IMR-90 (cell line): ENCODE measurements around the gene TCEAL3. TPM values are rescaled to one million over a fixed set of nuclear protein-coding genes. Genes with fewer than 3 reads are reported as not detected.

Experiments used
- ATAC-seq: fragments of 200-7000 bp; cut with Tn5 transposase; 2 replicates; pipeline ENCODE4 v1.9.1; 2020; ENCODE audit warnings: low read depth, mild to moderate bottlenecking, moderate library complexity
- BruUV-seq: library from RNA; stranded (reverse); fragments of 400-500 nt; replicated peaks from 2 replicates; lab custom pipeline; 2021; lab: Mats Ljungman, UMichigan
- CTCF ChIA-PET: fragments of 300-600 bp; formaldehyde crosslinking; extraction: SDS; loops from one replicate; lab custom pipeline; 2021; ENCODE audit warnings: antibody characterized with exemption; lab: Yijun Ruan, JAX
- POLR2A ChIA-PET: fragments of 300-600 bp; sonication (Branson Sonifier 250); formaldehyde crosslinking; loops from one replicate; lab custom pipeline; 2022; ENCODE audit warnings: antibody characterized with exemption; ENCODE audit not compliant: unreplicated experiment; lab: Charles Lee
- DNase-seq: peaks from one replicate; pipeline ENCODE4 v3.0.0; 2013
- H2AFZ ChIP-seq: replicated peaks from 2 replicates; pipeline ENCODE3; 2013; ENCODE audit warnings: low read length, mild to moderate bottlenecking; ENCODE audit not compliant: poor library complexity
- H2AK5ac ChIP-seq: 2 replicates; pipeline ENCODE4 v1.6.1; 2013; ENCODE audit warnings: low read depth, low read length, inconsistent platforms
- H2AK9ac ChIP-seq: replicated peaks from 2 replicates; pipeline ENCODE3; 2013; ENCODE audit warnings: mild to moderate bottlenecking, low read depth, low read length, moderate library complexity; ENCODE audit not compliant: poor library complexity
- H2BK120ac ChIP-seq: 2 replicates; pipeline ENCODE4 v1.6.1; 2013; ENCODE audit warnings: low read depth, low read length, inconsistent platforms
- H2BK15ac ChIP-seq: 3 replicates; pipeline ENCODE4 v1.6.1; 2013; ENCODE audit warnings: low read depth, low read length, inconsistent platforms
- H2BK20ac ChIP-seq: 2 replicates; pipeline ENCODE4 v1.6.1; 2013; ENCODE audit warnings: low read depth, mild to moderate bottlenecking, inconsistent platforms, low read length, moderate library complexity
- H2BK5ac ChIP-seq: 2 replicates; pipeline ENCODE4 v1.6.1; 2013; ENCODE audit warnings: mild to moderate bottlenecking, low read depth, low read length, inconsistent platforms; ENCODE audit not compliant: poor library complexity, severe bottlenecking
- H3K14ac ChIP-seq: replicated peaks from 2 replicates; pipeline ENCODE4 v1.6.1; 2013; ENCODE audit warnings: low read depth, low read length, inconsistent platforms
- H3K18ac ChIP-seq: 2 replicates; pipeline ENCODE4 v1.6.1; 2013; ENCODE audit warnings: low read depth, low read length, control low read depth
- H3K23ac ChIP-seq: 2 replicates; pipeline ENCODE4 v1.6.1; 2013; ENCODE audit warnings: low read depth, low read length, inconsistent platforms
- H3K27ac ChIP-seq: 2 replicates; pipeline ENCODE4 v1.5.1; 2013; ENCODE audit warnings: mild to moderate bottlenecking, control low read depth, low read length; ENCODE audit not compliant: insufficient read depth
- H3K27me3 ChIP-seq: 2 replicates; pipeline ENCODE4 v1.6.1; 2013; ENCODE audit warnings: low read length; ENCODE audit not compliant: control insufficient read depth, insufficient read depth
- H3K36me3 ChIP-seq: 2 replicates; pipeline ENCODE4 v1.6.1; 2013; ENCODE audit warnings: low read length, mixed read lengths; ENCODE audit not compliant: control insufficient read depth, insufficient read depth
- H3K4ac ChIP-seq: 2 replicates; pipeline ENCODE4 v1.6.1; 2013; ENCODE audit warnings: low read depth, low read length, inconsistent platforms
- H3K4me1 ChIP-seq: 2 replicates; pipeline ENCODE4 v1.6.1; 2013; ENCODE audit warnings: low read length, mixed read lengths; ENCODE audit not compliant: control insufficient read depth, insufficient read depth
- H3K4me2 ChIP-seq: 2 replicates; pipeline ENCODE4 v1.6.1; 2013; ENCODE audit warnings: low read depth, mild to moderate bottlenecking, control low read depth, low read length, moderate library complexity
- H3K4me3 ChIP-seq: 2 replicates; pipeline ENCODE4 v1.5.1; 2013; ENCODE audit warnings: low read depth, mild to moderate bottlenecking, control low read depth, low read length, moderate library complexity; ENCODE audit not compliant: insufficient read depth
- H3K56ac ChIP-seq: 2 replicates; pipeline ENCODE4 v1.6.1; 2013; ENCODE audit warnings: low read length, inconsistent platforms; ENCODE audit not compliant: insufficient read depth; ENCODE audit errors: extremely low read depth
- H3K79me1 ChIP-seq, 2 experiments: 2 replicates each; pipeline ENCODE4 v1.6.1; 2013; ENCODE audit warnings: low read length in 2 of 2, inconsistent platforms in 1 of 2, low read depth in 1 of 2
- H3K9ac ChIP-seq: 2 replicates; pipeline ENCODE4 v1.6.1; 2013; ENCODE audit warnings: low read depth, low read length, control low read depth
- H3K9me1 ChIP-seq: 2 replicates; pipeline ENCODE4 v1.6.1; 2013; ENCODE audit warnings: low read length, inconsistent platforms; ENCODE audit not compliant: insufficient read depth
- H3K9me3 ChIP-seq: 2 replicates; pipeline ENCODE4 v1.6.1; 2013; ENCODE audit warnings: low read length; ENCODE audit not compliant: control insufficient read depth, insufficient read depth
- H4K20me1 ChIP-seq: 2 replicates; pipeline ENCODE4 v1.6.1; 2013; ENCODE audit warnings: low read length, inconsistent platforms; ENCODE audit not compliant: insufficient read depth
- H4K5ac ChIP-seq: 2 replicates; pipeline ENCODE4 v1.6.1; 2013; ENCODE audit warnings: mild to moderate bottlenecking, low read depth, low read length, control low read depth
- H4K8ac ChIP-seq, 2 experiments: 2 replicates each; pipeline ENCODE4 v1.6.1; 2013; ENCODE audit warnings: low read depth in 2 of 2, low read length in 2 of 2, control low read depth in 1 of 2, inconsistent platforms in 1 of 2
- H4K91ac ChIP-seq: 2 replicates; pipeline ENCODE4 v1.6.1; 2013; ENCODE audit warnings: low read depth, low read length, inconsistent platforms; ENCODE audit not compliant: insufficient read depth
- BHLHE40 ChIP-seq: fragments of 150-350 bp; IDR thresholded peaks from 2 replicates; pipeline ENCODE4 v1.6.1; 2016; ENCODE audit warnings: mild to moderate bottlenecking, low read depth, low read length
- CEBPB ChIP-seq: IDR thresholded peaks from 2 replicates; pipeline ENCODE4 v1.6.1; 2012; ENCODE audit warnings: low read depth, low read length, improper control_type of control experiment
- CHD1 ChIP-seq: IDR thresholded peaks from 2 replicates; pipeline ENCODE4 v1.6.1; 2012; ENCODE audit warnings: low read depth, low read length, improper control_type of control experiment
- CTCF ChIP-seq: conservative IDR thresholded peaks from 2 replicates; pipeline ENCODE4 v1.5.1; 2012; ENCODE audit warnings: mild to moderate bottlenecking, low read depth, low read length, improper control_type of control experiment
- ELK1 ChIP-seq: fragments of 150-350 bp; IDR thresholded peaks from 2 replicates; pipeline ENCODE4 v1.6.1; 2016; ENCODE audit warnings: low read depth, mild to moderate bottlenecking, low read length, moderate library complexity, borderline replicate concordance
- FOS ChIP-seq: fragments of 150-350 bp; IDR thresholded peaks from 2 replicates; pipeline ENCODE4 v1.6.1; 2016; ENCODE audit warnings: low read depth, low read length
- MAFK ChIP-seq: IDR thresholded peaks from 2 replicates; pipeline ENCODE4 v1.6.1; 2012; ENCODE audit warnings: low read depth, low read length, improper control_type of control experiment
- MAZ ChIP-seq: IDR thresholded peaks from 2 replicates; pipeline ENCODE4 v1.6.1; 2012; ENCODE audit warnings: low read depth, mild to moderate bottlenecking, low read length, improper control_type of control experiment, moderate library complexity, borderline replicate concordance
- MXI1 ChIP-seq: IDR thresholded peaks from 2 replicates; pipeline ENCODE4 v1.6.1; 2012; ENCODE audit warnings: low read depth, mild to moderate bottlenecking, low read length, moderate library complexity, borderline replicate concordance
- NFE2L2 ChIP-seq: fragments of 150-350 bp; IDR thresholded peaks from 2 replicates; pipeline ENCODE4 v1.6.1; 2016; ENCODE audit warnings: low read depth, mild to moderate bottlenecking, low read length
- POLR2A ChIP-seq: IDR thresholded peaks from 2 replicates; pipeline ENCODE4 v1.6.1; 2012; ENCODE audit warnings: mild to moderate bottlenecking, low read depth, low read length
- RAD21 ChIP-seq: IDR thresholded peaks from 2 replicates; pipeline ENCODE4 v1.6.1; 2012; ENCODE audit warnings: low read length, improper control_type of control experiment
- RCOR1 ChIP-seq: IDR thresholded peaks from 2 replicates; pipeline ENCODE4 v1.6.1; 2012; ENCODE audit warnings: mild to moderate bottlenecking, low read length, improper control_type of control experiment; ENCODE audit not compliant: insufficient replicate concordance
- RFX5 ChIP-seq: IDR thresholded peaks from 2 replicates; pipeline ENCODE4 v1.8.0; 2012; ENCODE audit warnings: low read depth, mild to moderate bottlenecking, low read length, moderate library complexity
- SMC3 ChIP-seq: fragments of 150-350 bp; IDR thresholded peaks from 2 replicates; pipeline ENCODE4 v1.6.1; 2016; ENCODE audit warnings: low read depth, mild to moderate bottlenecking, antibody characterized with exemption, low read length, moderate library complexity
- USF2 ChIP-seq: fragments of 150-350 bp; IDR thresholded peaks from 2 replicates; pipeline ENCODE4 v1.6.1; 2017; ENCODE audit warnings: mild to moderate bottlenecking, antibody characterized with exemption, low read length, low read depth
- WGBS, 2 experiments: methylation state at CpG; one replicate each; pipeline versions ENCODE4 v1.1.5 to v1.1.7; 2013; ENCODE audit warnings: missing lambda C conversion rate in 2 of 2; ENCODE audit not compliant: insufficient read length in 1 of 2; ENCODE audit errors: extremely low coverage in 2 of 2; 5-methylcytosine and 5-hydroxymethylcytosine counted together
- dilution Hi-C: fragments of 300-500 bp; cut with HindIII; formaldehyde crosslinking; loops from one replicate; pipeline ENCODE4 v1.14.3; 2018; ENCODE audit warnings: low sequenced_read_pairs; ENCODE audit not compliant: unreplicated experiment
- in situ Hi-C: fragments of 300-500 bp; cut with MboI; formaldehyde crosslinking; loops from 3 replicates; pipeline ENCODE4 v1.14.3; 2019; ENCODE audit warnings: low sequenced_read_pairs, inconsistent platforms, mixed read lengths
- intact Hi-C: fragments of 100-400 bp; cut with micrococcal nuclease; formaldehyde crosslinking; loops from 2 replicates; pipeline ENCODE4 v1.10.0; 2022
- polyA plus RNA-seq, 3 experiments: library from polyadenylated mRNA; depleted of rRNA; stranded (reverse); fragments of >200 nt; gene quantifications; 2 replicates each; pipeline ENCODE4 v1.2.3, GENCODE V29; 2012; ENCODE audit warnings: low replicate concordance in 1 of 3
- total RNA-seq: library from RNA; depleted of rRNA; stranded (reverse); fragments of >200 nt; gene quantifications from 2 replicates; pipeline ENCODE4 v1.2.3, GENCODE V29; 2012

The TCEAL3 gene
- total and polyA plus RNA-seq, 2 of the 4 experiments (the other 2 are of a cell fraction) = 3.2 to 24.2 TPM

- no peak overlapping the region for H2AK9ac ChIP-seq
- no peak overlapping the region for H3K14ac ChIP-seq
- H3K9me3 ChIP-seq = no peaks in the 10 kb centered on the region
- intact Hi-C loops = loop anchor here (2.0 to 10.0 kb wide), 3 partner anchors 56 to 94 kb away; partner anchors contain the start of gene MORF4L2
- POLR2A ChIA-PET = no interaction called here
- no peak overlapping the region for H3K27ac ChIP-seq
- H3K4me3 ChIP-seq = no peak overlapping the region
- no peak overlapping the region for H2BK5ac ChIP-seq
- peaks cover 0 to 7% of the 10 kb centered on the region in 2 experiments; a peak in 1 of 4 replicates for H3K79me1 ChIP-seq
- no peaks in the 10 kb centered on the region for H3K36me3 ChIP-seq
- H3K4ac ChIP-seq = no peak overlapping the region
- H3K9ac ChIP-seq = no peak overlapping the region
- 90% methylated on average over 5 of the region's 5 CpGs; no CpG with 5 or more reads in 1 of the 2 experiments for WGBS, 2 experiments
- dilution Hi-C loops = no loop called here
- in situ Hi-C loops = no loop called here
- H2BK120ac ChIP-seq = no peak overlapping the region
- ATAC-seq (no peak), DNase-seq (no peak)
- H4K91ac ChIP-seq = no peak overlapping the region
- H3K56ac ChIP-seq = no peak overlapping the region
- no peak overlapping the region for H2AK5ac ChIP-seq
- H2BK20ac ChIP-seq = no peak overlapping the region
- H3K9me1 ChIP-seq = peaks cover 3% of the 10 kb centered on the region; the same call in 1 of the 2 replicates
- CTCF ChIA-PET = no interaction called here
- H2AFZ ChIP-seq = no peak overlapping the region
- H3K23ac ChIP-seq = no peak overlapping the region
- H4K5ac ChIP-seq = no peak overlapping the region
- no peaks in the 10 kb centered on the region for H4K20me1 ChIP-seq
- no peak overlapping the region for H4K8ac ChIP-seq
- no peak overlapping the region for H3K18ac ChIP-seq
- no peaks in the 10 kb centered on the region for H3K27me3 ChIP-seq
- H3K4me1 ChIP-seq = no peaks in the 10 kb centered on the region
- no peak for TF ChIP-seq POLR2A
- no peak for TF ChIP-seq MXI1
- no peak for TF ChIP-seq ELK1
- TF ChIP-seq RCOR1 = no peak
- no peak for TF ChIP-seq RAD21
- TF ChIP-seq CHD1 = no peak
- no peak for TF ChIP-seq NFE2L2
- TF ChIP-seq FOS = no peak
- no peak for TF ChIP-seq BHLHE40
- no peak for TF ChIP-seq CTCF
- TF ChIP-seq MAFK = no peak
- no peak for TF ChIP-seq MAZ
- no peak for TF ChIP-seq RFX5
- TF ChIP-seq SMC3 = no peak
- no peak for TF ChIP-seq CEBPB
- no peak for TF ChIP-seq USF2
- H3K4me2 ChIP-seq = no peak overlapping the region
- no peak overlapping the region for H2BK15ac ChIP-seq
- BruUV-seq = no TSS peak
Observed at GRCh38 chrX:103631145-103631544, 23.4 kb downstream of the TCEAL3 start.
